SK-N-SH treated with all-trans-retinoic acid at 6 μM for 48 hours (cell line): ENCODE data around the gene MEX3A.

ENCODE experiments used
- ATAC-seq: fragments of 200-7000 bp; cut with Tn5 transposase; 3 replicates; pipeline ENCODE4 v1.9.1; 2020; ENCODE audit warnings: mild to moderate bottlenecking, moderate library complexity
- ARNTL ChIP-seq: fragments of 450-650 bp; formaldehyde crosslinking; IDR thresholded peaks from 2 replicates; pipeline ENCODE4 v1.5.0; 2020; ENCODE audit warnings: low read depth, mild to moderate bottlenecking, moderate library complexity, borderline replicate concordance
- BACH2 ChIP-seq: fragments of 250-450 bp; sonication (Bioruptor Pico); IDR thresholded peaks from 2 replicates; pipeline ENCODE4 v1.9.0; 2021; ENCODE audit warnings: mild to moderate bottlenecking, borderline replicate concordance
- CSDC2 ChIP-seq: fragments of 250-450 bp; sonication (Bioruptor Pico); IDR thresholded peaks from 2 replicates; pipeline ENCODE4 v1.5.0; 2020; ENCODE audit warnings: mild to moderate bottlenecking, moderate library complexity
- ESRRG ChIP-seq: fragments of 250-450 bp; sonication (Bioruptor Pico); IDR thresholded peaks from 2 replicates; pipeline ENCODE4 v1.6.1; 2021; ENCODE audit warnings: mild to moderate bottlenecking
- GLIS3 ChIP-seq: fragments of 250-450 bp; sonication (Bioruptor Pico); IDR thresholded peaks from 2 replicates; pipeline ENCODE4 v1.5.0; 2020; ENCODE audit warnings: mild to moderate bottlenecking, moderate library complexity
- OSR1 ChIP-seq: fragments of 250-450 bp; sonication (Bioruptor Pico); IDR thresholded peaks from 2 replicates; pipeline ENCODE4 v1.8.0; 2022; ENCODE audit warnings: moderate library complexity, mild to moderate bottlenecking, inconsistent platforms
- PATZ1 ChIP-seq: fragments of 250-450 bp; sonication (Bioruptor Pico); IDR thresholded peaks from 2 replicates; pipeline ENCODE4 v1.8.0; 2020; ENCODE audit warnings: mild to moderate bottlenecking, moderate library complexity, borderline replicate concordance
- PPARA ChIP-seq: fragments of 250-450 bp; sonication (Bioruptor Pico); IDR thresholded peaks from 2 replicates; pipeline ENCODE4 v1.5.0; 2020; ENCODE audit warnings: mild to moderate bottlenecking, borderline replicate concordance
- SNAI2 ChIP-seq: fragments of 250-450 bp; sonication (Bioruptor Pico); IDR thresholded peaks from 2 replicates; pipeline ENCODE4 v1.5.0; 2020; ENCODE audit warnings: mild to moderate bottlenecking, moderate library complexity
- TCF4 ChIP-seq: fragments of 250-450 bp; sonication (Bioruptor Pico); IDR thresholded peaks from 2 replicates; pipeline ENCODE4 v1.8.0; 2021; ENCODE audit warnings: mild to moderate bottlenecking, moderate library complexity, borderline replicate concordance
- TOX ChIP-seq: fragments of 250-450 bp; sonication (Bioruptor Pico); IDR thresholded peaks from 2 replicates; pipeline ENCODE4 v1.8.0; 2021; ENCODE audit warnings: mild to moderate bottlenecking, moderate library complexity, borderline replicate concordance
- TSHZ2 ChIP-seq: fragments of 250-450 bp; sonication (Bioruptor Pico); IDR thresholded peaks from 2 replicates; pipeline ENCODE4 v1.5.0; 2020; ENCODE audit warnings: mild to moderate bottlenecking, moderate library complexity
- ZC3H10 ChIP-seq: fragments of 250-450 bp; sonication (Bioruptor Pico); IDR thresholded peaks from 2 replicates; pipeline ENCODE4 v1.5.1; 2021; ENCODE audit warnings: mild to moderate bottlenecking, moderate library complexity
- ZFP30 ChIP-seq: fragments of 450-650 bp; formaldehyde crosslinking; IDR thresholded peaks from 2 replicates; pipeline ENCODE4 v1.5.0; 2022; ENCODE audit warnings: mild to moderate bottlenecking, moderate library complexity
- ZNF565 ChIP-seq: fragments of 450-650 bp; formaldehyde crosslinking; conservative IDR thresholded peaks from 2 replicates; pipeline ENCODE4 v1.5.0; 2020; ENCODE audit warnings: low read depth, mild to moderate bottlenecking, moderate library complexity
- ZNF70 ChIP-seq: fragments of 450-650 bp; formaldehyde crosslinking; IDR thresholded peaks from 2 replicates; pipeline ENCODE4 v1.5.0; 2020; ENCODE audit warnings: mild to moderate bottlenecking, moderate library complexity
- TF ChIP-seq, protein P1 (sequence below): fragments of 250-450 bp; sonication (Bioruptor Pico); IDR thresholded peaks from 2 replicates; pipeline ENCODE4 v1.5.1; 2020; ENCODE audit warnings: low read depth, mild to moderate bottlenecking, moderate library complexity

Gene MEX3A

DNA sequence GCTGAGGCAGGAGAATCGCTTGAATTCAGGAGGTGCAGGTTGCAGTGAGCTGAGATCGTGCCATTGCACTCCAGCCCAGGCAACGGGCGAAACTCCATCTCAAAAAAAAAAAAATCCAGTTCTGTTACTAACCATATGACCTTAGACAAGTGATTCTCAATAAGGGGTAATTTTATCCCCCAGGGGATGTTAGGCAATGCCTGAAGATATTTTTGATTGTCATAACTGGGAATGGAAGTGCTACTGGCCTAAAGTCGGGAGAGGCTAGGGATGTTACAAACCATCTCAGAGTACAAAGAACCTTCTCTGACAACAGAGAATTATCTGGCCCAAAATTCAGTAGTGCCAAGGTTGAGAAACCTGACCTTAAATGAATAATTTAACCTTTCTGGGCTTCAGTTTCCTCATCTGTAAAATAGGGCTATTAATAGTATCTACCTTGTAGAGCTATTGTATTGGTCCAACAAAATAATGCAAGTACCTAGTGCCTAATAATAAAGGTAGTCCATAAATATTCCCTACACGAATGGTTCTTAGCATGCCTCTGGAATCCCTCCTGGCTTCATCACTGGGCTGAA, 26.5 kb upstream of the MEX3A start:
- ATAC-seq, result no peak
- TF ChIP-seq TCF4 (no peak), TOX (CRISPR knock-in tag) (no peak), ESRRG (no peak), ZC3H10 (CRISPR knock-in tag) (no peak), PPARA (no peak)
- TF ChIP-seq, protein P1, sequence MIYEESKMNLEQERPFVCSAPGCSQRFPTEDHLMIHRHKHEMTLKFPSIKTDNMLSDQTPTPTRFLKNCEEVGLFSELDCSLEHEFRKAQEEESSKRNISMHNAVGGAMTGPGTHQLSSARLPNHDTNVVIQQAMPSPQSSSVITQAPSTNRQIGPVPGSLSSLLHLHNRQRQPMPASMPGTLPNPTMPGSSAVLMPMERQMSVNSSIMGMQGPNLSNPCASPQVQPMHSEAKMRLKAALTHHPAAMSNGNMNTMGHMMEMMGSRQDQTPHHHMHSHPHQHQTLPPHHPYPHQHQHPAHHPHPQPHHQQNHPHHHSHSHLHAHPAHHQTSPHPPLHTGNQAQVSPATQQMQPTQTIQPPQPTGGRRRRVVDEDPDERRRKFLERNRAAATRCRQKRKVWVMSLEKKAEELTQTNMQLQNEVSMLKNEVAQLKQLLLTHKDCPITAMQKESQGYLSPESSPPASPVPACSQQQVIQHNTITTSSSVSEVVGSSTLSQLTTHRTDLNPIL (CRISPR knock-in tag), result no peak

DNA sequence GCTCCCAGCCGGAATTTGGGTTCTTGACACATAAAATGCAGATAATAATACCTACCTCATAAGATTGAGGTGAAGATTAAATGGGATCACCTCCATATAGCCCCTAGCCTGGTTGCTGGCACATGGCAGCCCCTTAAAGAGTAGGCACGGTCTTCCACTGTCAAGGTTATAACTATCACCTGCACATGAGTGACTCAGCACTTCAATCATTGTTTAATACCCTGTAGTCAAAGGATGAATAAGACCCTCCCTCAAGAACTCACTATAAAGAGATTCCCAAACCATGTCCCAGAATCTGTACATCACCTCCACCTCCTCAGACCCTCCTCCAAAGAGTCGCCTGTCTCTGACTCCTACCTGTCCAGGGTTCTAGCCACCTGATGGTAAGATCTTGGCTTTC, 25.8 kb upstream of the MEX3A start:
- TF ChIP-seq SNAI2 (CRISPR knock-in tag) (no peak), ESRRG (no peak), CSDC2 (CRISPR knock-in tag) (no peak), PATZ1 (CRISPR knock-in tag) (no peak), ZFP30 (no peak), ZNF70 (CRISPR knock-in tag) (no peak), BACH2 (no peak), ARNTL (CRISPR knock-in tag) (no peak), TSHZ2 (CRISPR knock-in tag) (no peak), GLIS3 (CRISPR knock-in tag) (no peak)
- TF ChIP-seq, protein P1 (CRISPR knock-in tag), result no peak
- no peak for ATAC-seq

DNA sequence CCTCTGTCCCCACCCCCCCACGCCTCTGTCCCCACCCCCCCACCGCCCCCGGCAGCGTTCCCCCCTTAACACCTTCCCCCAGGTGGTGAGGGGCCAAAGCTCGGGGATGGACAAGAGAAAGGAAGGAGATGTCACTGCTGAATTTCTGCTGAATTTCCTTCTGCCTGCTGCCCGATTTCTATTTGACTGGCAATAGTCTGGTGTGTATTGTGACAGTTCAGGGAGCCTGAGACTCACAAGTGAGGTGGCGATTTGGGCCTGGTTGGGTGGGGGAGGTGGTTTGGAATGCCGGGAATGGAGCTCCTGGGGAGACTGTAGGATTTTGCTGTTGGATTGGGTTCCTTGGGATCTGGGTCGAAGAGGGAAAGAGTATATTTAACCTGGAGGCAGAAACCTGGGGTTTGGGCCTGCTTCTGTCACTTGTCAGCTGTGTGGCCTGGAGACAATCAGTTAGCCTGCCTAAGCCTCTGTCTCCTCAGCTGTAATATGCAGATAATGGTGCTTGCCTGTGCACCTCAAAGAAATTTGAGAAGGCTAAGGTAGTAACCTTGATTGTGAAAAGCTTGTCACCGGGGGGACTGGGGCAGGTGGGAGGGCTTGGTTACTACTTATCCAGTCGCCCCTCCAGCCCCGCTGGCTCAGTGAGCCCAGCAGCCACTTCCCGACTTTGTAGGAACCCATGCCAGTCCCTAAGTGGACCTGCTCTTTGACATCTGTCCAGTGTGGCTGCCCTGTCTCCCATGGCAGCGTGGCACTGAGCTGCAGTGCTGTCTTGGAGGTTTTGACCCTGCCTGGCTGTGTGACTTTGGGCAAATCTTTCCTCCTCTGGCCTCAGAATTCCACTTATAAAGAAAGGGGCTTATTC, 24.6 kb upstream of the MEX3A start:
- peak; percentile 1; the same call in 2 of the 3 replicates for ATAC-seq
- TF ChIP-seq ZFP30, result no peak
- no peak for TF ChIP-seq OSR1 (CRISPR knock-in tag)
- TF ChIP-seq, protein P1 (CRISPR knock-in tag), result no peak
- no peak for TF ChIP-seq TOX (CRISPR knock-in tag)
- TF ChIP-seq TCF4, result no peak
- TF ChIP-seq ZNF565 (CRISPR knock-in tag), result no peak
- TF ChIP-seq BACH2, result no peak
- TF ChIP-seq, all 23 proteins: peak for 0
